HG03457 (cell line): ENCODE measurements around the gene CSNK1A1.
"Not testable (repeated sequence)": the region's sequence is repeated elsewhere in the genome, so short reads cannot be mapped to it uniquely, and the experiment has no call there.

Source experiments
- ATAC-seq: cut with Tn5 transposase; IDR thresholded peaks from one replicate; pipeline ENCODE4 v1.9.1; 2021; ENCODE audit warnings: moderate number of reproducible peaks; ENCODE audit not compliant: unreplicated experiment

The CSNK1A1 gene

DNA sequence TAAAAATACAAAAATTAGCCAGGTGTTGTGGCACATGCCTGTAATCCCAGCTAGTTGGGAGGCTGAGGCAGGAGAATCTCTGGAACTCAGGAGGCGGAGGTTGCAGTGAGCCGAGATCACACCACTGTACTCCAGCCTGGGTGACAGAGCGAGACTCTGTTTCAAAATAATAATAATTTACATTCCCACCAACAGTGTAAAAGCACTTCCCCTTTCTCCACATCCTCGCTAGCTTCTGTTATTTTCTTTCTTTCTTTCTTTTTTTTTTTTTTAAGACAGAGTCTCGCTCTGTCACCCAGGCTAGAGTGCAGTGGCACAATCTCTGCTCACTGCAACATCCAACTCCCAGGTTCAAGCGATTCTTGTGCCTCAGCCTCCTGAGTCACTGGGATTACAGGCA, 89.3 kb downstream of the CSNK1A1 start:
- ATAC-seq: not testable (repeated sequence)

DNA sequence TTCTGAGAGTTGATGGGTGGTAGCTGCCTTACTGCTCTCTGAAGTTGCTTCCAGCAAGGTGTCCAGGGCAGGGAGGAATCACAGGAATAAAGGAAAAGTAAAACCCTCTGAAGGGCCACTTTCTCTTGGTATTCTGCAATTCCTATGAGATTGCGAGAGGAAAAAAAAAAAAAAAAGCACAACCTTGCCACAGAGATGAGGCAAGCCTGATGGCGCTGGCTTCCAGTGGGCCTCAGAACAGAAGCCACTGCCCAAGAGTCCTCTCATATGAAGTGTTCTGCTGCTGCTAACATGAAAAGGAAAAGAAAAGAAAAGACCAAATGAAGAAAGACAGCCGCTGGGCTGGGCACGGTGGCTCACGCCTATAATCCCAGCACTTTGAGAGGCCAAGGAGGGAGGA, 91.3 kb downstream of the CSNK1A1 start:
- no peak for ATAC-seq

DNA sequence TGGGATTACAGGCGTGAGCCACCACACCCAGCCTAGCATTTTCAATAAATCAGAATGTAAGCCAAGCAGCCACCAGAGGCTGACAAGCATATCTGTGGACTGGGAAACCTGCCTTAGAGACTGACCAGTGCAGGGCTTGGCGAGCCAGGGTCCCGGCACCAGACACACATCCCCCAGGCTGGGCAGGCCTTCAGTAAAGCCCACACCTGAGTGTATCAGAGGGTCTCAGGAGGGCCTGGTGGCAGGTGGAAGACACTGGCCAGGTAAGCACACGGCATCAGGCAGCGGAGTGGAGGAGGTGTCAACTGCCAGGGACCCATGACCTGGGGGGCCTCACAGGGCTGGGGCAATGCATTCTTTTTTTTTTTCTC, 93.9 kb downstream of the CSNK1A1 start:
- no peak for ATAC-seq

DNA sequence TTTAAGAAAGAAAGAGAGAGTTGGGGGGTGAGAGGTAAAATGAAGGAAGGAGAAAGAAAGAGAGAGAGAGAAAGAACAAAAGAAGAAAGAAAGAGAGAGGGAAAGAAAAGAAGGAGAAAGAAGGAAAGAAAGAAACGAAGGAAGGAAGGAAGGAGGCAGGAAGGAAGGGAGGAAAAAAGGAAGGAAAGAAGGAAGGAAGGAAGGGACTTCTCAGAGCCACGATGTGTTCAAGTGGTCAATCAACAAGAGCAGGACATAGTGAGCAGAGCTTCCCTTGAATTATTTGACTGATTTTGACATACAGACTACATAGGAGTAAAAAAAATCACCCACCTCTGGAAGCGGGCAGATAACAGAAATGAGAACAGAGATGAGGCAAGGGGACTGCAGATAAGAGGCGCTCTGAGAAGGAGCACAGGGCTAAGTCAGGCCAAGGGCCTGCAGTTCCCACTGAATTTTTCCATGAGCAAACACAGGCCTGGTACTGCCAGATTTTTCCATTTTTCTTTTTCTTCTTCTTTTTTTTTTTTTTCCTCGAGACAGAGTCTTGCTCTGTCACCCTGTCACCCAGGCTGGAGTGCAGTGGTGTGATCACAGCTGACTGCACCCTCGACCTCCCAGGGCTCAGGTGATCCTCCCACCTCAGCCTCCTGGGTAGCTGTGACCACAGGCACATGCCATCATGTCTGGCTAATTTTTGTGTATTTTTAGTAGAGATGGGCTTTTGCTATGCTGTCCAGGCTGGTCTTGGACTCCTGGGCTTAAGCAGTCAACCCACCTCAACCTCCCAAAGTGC, 94.4 kb downstream of the CSNK1A1 start:
- no peak for ATAC-seq

DNA sequence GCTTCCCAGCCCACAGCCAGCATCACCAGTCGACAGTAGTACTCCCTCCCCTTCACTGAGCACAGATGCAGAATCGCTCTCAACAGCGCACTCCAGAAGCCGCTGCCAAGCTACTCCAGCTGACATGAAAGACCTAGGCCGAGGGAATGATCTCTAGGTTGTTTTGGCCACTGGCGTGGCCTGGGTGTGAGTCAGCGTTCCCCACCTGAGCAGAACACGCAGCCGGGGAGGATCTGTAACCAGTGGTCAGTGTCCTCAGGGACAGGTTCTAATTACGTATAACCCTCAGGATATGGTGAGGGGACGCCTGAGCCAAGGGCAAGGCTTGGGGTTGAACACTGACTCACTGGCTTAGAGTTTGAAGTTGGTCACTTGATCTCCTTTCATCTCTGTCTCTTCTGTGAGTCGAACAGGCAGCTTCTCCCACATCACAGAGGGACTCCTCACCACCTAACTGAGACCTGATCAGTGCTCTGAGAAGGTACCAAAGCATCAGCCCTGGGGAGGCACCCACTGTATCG, 95.3 kb downstream of the CSNK1A1 start:
- ATAC-seq: no peak

DNA sequence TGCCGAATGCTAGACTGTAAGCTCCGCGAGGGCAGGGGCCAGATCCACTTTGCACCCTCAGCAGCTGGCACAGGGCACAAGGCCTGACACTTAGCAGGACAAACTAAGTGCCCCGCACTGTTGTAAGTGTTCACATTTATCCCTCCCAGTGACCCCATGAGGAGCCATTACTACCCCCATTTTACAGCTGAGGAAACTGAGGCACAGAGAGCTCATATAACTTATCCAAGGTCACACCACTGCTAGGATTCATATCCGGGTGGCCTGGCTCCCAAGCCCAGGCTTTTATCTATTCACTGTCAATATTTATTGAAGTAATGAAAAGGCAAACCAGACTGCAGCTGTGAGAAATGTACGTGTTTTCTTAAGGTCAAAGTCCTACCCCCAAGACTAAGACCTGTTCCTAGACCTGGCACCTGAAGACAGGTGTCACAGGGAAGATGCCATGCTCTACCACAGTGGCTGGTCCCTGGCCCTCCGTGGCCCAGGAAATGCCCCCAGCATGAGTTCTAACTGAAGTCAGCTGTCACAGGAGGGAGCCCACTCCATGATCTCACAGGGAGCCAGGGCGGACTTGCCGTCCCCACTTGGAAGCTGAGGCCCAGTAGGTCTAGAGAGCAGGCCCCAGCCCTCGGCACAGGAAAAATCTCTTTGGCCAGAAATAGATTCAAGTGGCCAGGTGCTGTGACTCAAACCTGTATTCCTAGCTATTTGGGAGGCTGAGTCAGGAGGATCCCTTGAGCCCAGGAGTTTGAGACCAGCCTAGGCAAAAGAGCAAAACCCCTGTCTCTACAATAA, 97.4 kb downstream of the CSNK1A1 start:
- no peak for ATAC-seq

DNA sequence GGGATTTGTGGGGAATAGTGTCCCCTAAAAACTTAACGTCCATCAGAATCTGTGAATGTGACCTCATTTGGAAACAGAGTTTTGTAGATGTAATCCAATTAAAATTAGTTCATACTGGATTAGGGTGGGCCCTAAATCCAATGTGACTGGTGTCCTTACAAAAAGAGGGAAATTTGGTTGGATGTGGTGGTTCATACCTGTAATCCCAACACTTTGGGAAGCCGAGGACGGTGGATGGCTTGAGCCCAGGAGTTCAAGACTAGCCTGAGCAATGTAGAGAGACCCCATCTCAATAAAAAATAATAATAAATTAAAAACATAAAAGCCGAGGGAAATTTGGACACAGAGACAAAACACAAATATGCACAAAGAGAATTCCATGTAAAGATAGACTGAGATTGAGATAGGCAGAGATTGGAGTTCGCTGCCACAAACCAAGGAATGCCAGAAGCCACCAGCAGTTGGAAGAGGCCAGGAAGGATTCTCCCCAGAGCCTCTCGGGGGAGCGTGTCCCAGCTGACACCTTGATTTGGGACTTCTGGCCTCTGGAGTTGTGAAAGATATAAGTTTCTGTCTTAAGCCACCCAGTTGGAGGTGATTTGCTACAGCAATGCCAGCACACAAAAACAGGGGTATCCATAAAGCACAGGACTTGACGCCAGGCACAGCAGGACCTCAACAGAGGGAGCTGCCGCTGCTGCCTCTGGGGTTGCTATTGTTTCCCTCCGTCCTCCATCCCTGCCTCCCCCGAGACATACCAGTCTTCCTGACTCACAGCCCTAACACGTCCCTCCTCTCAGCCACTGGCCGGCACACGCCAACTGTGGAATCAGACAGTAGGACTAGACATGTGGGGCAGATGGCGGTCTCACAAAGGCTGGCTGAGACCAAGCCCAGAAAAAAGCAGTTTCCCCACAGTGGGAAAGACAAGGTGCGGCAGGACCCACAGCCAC, 98.3 kb downstream of the CSNK1A1 start:
- no peak for ATAC-seq

DNA sequence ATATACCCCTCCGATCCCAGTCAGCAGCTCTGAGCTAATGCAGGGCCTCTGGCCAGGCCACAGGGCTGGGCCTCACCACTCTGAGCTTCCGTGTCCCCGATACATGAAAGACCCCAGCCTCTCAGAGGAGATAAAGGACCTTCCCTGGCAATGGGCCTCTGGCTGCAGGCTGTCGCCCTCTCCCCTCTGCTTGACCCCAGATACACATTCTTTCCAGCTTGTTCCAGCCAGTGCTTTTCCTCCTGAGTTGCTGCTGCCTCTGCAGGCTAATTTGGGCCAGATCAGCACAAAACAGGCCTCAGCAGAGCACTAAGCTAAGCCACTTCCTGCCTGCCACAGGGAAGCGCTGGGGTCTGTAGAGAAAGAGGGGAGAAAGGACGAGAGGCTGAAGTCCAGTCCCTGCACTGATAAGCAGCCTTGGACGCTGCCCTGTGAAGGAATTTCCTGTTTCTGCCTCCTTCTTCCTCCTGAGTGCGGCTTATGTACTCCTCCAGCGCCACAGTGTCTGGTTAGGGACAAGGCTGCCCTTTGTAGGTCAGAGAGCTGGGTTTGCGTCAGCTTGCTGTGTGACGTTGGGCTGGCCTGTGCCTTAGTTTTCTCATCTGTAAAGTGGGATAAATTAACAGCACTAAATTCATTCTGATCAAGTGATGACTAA, 99.1 kb downstream of the CSNK1A1 start:
- no peak for ATAC-seq

DNA sequence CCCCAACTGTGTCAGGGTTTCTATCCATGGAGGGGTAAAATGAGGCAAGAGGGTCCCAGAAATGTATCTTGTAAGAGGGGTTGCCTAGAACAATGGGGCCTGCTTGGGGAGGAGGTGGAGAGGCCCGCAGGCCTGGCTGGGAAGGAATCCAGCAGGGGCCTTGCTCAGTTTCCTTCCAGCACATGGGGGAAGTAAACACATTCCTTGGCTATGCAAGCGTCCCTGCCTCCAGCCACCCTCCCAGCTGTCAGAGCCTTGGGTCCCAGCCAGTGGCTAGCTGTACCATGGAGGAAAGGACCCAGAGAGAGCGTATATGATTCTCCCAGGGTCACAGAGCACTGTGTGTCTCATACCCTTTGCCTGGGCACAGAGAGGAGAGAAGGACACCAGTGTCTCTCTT, 101.0 kb downstream of the CSNK1A1 start:
- ATAC-seq: no peak

DNA sequence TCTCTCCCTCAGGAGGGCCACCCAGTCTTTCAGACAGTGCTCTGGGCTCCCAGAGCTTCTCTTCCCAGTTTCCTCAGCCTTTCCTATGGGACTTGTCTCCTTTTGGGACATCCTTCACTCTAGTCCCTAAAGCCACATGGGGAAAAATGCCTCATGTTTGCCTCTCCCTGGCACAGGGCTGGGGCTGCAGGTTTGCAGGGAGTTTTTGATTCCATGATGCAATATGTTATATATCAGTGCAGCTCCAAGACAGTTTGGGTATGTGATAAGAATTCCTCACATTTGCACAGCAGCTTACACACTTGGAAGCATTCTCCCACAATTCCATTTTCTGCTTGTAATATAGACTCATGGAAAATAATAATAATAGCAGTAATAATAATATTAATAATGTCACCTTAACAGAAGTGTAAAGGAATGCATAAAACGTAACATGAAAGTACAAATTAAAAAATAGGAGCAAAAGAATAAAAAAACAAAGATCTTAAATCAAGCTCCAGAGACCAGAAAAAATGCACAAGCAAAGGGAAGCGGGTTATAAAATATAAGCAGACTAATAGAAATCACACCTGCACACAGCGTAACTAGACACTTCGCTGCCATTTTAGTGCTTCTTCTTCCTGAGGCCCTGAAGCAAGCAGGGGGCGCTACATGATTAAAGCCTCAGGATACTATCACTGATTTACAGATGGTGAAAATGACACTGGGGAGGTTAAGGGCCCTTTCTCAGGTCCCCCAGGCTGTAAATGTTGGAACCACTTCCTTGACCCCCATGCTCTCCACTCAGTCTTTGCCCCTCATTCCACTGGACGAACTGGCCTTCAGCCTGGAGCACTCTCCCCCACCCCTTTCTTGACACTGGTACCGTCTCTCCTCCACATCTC, 102.2 kb downstream of the CSNK1A1 start:
- ATAC-seq: no peak

DNA sequence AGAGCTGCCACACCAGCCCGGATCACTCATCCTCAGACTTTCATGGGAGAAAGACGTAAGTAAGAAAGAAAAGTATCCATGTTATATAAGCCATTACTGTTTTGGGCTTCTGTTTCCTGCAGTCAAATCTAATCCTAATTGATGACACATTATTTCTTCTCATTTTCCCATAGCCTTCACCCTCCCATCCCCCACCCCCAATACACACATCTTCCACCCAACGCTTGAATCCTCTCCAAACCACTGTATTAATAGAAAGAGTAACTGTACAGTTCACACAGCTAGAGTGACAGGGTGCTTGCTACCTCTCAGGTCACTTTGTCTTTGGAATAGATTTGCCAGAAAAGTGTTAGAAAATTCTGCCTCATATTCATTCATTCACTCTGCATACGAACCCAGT, 102.8 kb downstream of the CSNK1A1 start:
- no peak for ATAC-seq

DNA sequence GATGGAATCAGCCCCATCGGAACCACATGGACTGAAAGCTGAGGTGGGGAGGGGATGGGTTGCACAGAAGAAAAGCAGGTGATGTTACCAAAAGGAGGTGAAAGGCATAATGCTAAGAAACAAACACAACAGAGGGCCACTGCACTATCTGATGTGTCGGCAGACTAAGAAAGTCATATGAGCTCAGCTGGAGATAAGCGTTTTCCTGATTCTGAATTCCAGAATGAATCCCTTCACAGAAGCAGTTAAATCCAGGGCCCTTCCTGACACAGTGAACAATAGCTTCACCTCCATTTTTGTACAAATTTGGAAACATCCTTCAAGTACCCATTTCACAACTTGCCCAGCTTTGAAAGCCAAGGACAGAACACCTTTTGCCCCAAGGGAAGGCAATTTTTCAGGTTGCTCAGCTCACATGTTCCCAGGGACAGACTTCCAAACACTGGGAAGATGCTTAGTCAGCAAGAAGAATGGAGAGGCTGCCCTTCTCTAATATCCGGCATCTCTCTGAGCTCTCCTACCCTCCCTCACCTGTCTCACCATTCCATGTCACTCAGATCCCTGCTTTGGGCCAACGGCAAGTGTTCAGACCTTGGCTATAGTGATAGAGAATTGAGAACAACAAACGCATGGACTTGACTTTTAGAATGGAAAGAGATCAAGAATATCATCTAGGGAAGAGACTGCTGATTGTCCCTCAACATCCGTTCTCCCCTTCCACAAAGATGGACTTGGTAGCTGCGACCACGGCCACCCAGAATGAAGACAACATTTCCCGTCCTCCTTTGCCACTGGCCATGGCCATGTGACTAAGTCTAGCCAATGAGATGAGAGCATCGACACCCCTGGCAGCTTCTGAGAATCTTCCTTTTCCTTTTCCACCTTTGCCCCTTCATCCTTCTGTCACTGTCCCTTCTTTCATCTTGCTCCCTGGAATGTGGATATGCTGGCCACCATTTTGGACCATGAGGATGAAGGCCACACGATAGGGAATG, 103.6 kb downstream of the CSNK1A1 start:
- ATAC-seq: no peak

DNA sequence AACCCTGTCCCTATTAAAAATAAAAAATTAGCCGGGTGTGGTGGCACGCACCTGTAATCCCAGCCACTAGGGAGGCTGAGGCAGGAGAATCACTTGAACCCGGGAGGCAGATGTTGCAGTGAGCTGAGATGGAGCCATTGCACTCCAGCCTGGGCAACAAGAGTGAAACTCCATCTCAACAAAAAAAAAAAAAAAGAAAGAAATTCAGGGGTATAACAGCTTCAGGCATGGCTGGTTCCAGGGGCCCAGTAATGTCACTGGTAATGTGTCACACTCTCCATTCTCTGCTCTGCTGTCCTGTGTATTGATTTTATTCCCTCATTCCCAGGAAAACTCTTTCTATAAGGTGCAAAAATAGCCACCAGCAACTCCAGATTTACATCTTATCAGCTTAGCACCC, 104.4 kb downstream of the CSNK1A1 start:
- ATAC-seq: not testable (repeated sequence)

DNA sequence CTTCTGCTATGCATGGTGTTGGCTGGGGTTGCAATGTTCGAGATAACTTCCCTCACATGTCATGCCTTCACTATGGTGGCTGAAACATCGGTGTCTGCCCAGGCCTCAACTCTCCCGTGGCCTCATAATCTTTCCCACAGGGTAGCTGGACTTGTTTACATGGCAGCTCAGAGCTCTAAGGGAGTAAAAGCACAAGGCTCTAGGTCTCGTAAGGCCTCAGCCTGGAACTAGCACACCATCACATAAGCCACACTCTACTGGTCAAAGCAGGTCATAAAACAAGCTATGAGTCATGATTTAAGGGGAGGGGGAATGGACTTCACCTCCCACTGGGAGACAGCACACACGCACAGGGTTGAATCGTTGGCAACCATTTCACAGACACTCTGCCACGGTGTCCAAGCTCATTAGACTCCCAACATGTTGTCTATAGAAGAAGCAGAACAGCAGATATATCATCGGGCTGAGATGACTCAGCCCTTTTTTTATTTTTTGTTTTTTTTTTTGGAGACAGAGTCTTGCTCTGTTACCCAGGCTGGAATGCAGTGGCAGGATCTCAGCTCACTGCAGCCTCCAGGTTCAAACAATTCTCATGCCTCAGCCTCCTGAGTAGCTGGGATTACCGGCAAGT, 105.4 kb downstream of the CSNK1A1 start:
- no peak for ATAC-seq

DNA sequence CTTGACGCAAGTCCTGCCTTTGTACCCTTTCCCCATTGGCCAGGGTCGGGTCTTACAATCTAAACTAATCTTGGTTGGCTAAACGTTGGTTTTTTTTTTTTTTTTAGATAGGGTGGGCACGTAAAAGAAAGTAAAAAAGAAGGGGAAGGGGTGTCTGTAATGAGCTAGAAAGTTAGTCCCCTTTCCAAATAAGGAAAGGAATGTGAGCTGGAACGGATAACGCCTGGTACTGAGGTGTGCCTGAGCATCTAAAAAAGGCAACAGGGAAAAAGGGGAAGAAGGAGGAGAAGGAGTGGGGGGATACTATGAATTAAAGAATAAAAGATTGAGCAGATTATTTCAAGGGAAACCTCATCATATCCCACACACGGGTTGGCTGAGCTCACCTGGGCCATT, 105.9 kb downstream of the CSNK1A1 start:
- no peak for ATAC-seq

DNA sequence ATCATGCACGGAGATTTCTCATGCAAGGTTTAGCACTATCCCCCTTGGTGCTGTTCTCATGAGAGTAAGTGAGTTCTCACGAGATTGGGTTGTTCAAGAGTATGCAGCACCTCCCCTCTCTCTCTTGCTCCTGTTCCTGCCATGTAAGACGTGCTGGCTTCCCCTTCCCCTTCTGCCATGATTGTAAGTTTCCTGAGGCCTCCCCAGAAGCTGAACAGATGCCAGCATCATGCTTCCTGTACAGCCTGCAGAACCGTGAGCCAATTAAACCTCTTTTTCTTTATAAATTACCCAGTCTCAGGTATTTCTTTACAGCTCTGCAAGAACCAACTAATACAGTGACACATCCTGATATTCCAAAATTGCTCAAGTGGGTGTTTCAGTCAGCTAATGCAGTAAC, 106.8 kb downstream of the CSNK1A1 start:
- ATAC-seq: not testable (repeated sequence)

DNA sequence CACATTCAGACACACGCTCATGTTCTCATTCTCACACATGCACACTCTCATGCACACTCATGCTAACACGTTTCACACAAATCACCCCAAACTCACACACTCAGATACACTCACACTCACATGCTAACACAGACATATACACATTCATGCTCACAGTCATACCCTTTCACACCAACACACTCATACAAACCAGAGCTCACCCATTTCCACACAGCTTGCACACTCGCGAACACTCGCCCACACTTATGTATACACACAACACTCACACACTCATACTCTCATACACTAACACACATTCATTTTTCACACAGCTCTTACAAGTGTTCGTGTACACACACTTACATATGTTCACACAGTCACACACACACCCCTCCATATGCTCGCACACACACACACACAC, 108.0 kb downstream of the CSNK1A1 start:
- ATAC-seq: no peak
